D721Med (cell line): ENCODE measurements around the gene MYOCOS.
"Not testable (repeated sequence)": the region's sequence is repeated elsewhere in the genome, so short reads cannot be mapped to it uniquely, and the experiment has no call there.

Source experiments
- DNase-seq: peaks from one replicate; pipeline ENCODE4 v3.0.0; 2011; ENCODE audit warnings: low spot score; ENCODE audit not compliant: insufficient read length
- FAIRE-seq: peaks from 2 replicates; lab custom pipeline; 2011; peaks lifted over from hg19 to GRCh38; lab: Jason Lieb, UNC
- CTCF ChIP-seq: IDR thresholded peaks from 2 replicates; pipeline ENCODE4 v1.5.1; 2012; ENCODE audit warnings: mild to moderate bottlenecking, control low read depth; ENCODE audit not compliant: insufficient read depth; ENCODE audit errors: missing control alignments

Gene MYOCOS

GRCh38 chr1:171588230-171588629, 33.8 kb upstream of the MYOCOS start:
- no peak for FAIRE-seq
- TF ChIP-seq CTCF: no peak
- DNase-seq: no peak

GRCh38 chr1:171590022-171590421, 32.0 kb upstream of the MYOCOS start:
- DNase-seq (no peak), FAIRE-seq (peak; percentile 81)
- TF ChIP-seq CTCF: no peak

GRCh38 chr1:171595324-171595723, 26.7 kb upstream of the MYOCOS start:
- FAIRE-seq (no peak), DNase-seq (no peak)
- TF ChIP-seq CTCF: no peak

- TF ChIP-seq CTCF: no peak
- no peak for FAIRE-seq
- DNase-seq: no peak
Measured at GRCh38 chr1:171596119-171596518, 25.9 kb upstream of the MYOCOS start.

GRCh38 chr1:171596705-171597104, 25.3 kb upstream of the MYOCOS start:
- DNase-seq (no peak), FAIRE-seq (no peak)
- no peak for TF ChIP-seq CTCF

- DNase-seq (no peak), FAIRE-seq (no peak)
- TF ChIP-seq CTCF: no peak
Measured at GRCh38 chr1:171597203-171597602, 24.8 kb upstream of the MYOCOS start.

- FAIRE-seq, DNase-seq: not testable (repeated sequence)
Measured at GRCh38 chr1:171600310-171600709, 21.7 kb upstream of the MYOCOS start.

GRCh38 chr1:171600862-171601261, 21.2 kb upstream of the MYOCOS start:
- TF ChIP-seq CTCF: no peak

GRCh38 chr1:171603042-171603441, 19.0 kb upstream of the MYOCOS start:
- not testable (repeated sequence) for DNase-seq, FAIRE-seq

More at GRCh38 chr1:171600862-171601261, 21.2 kb upstream of the MYOCOS start:
- DNase-seq (no peak), FAIRE-seq (no peak)
